Testis (tissue), 2 donors: ENCODE measurements around the gene LRRTM4.

Experiments used
- CTCF ChIP-seq, 3 experiments: fragments of 450-650 bp in 2 of 3; fragments of 200-600 bp in 1 of 3; sonication (generic) in 1 of 3; IDR thresholded peaks; one replicate each; pipeline ENCODE4 v1.5.1; 2016 to 2019; ENCODE audit warnings: antibody characterized with exemption in 3 of 3, mild to moderate bottlenecking in 2 of 3, moderate library complexity in 1 of 3
- POLR2A ChIP-seq: fragments of 450-650 bp; IDR thresholded peaks from one replicate; pipeline ENCODE4 v1.6.1; 2017; ENCODE audit warnings: antibody characterized with exemption, mild to moderate bottlenecking, moderate library complexity

- TF ChIP-seq CTCF (IDR thresholded peaks at IDR 0.05) (no peak), POLR2A (no peak)
These were observed 124.4 kb downstream of the LRRTM4 start for GRCh38 chr2:77397763-77398162.
